ENCODE results near the gene SRRT.

GRCh38 chr7:100867776-100868485, 7.0 kb upstream of the SRRT start:
- TF ChIP-seq EZH2 (IDR thresholded peaks at IDR 0.05; ENCODE audit: low read length, missing control alignments) (no peak), CTCF (conservative IDR thresholded peaks at IDR 0.05 in 1 of 2, IDR thresholded peaks at IDR 0.05 in 1 of 2; ENCODE audit: low read depth in 1 of 2, low read length in 2 of 2) (no peak)

Data from fibroblast of lung (primary cell).